ENCODE measurements around the gene GRAMD1B. TPM values are rescaled to one million over a fixed set of nuclear protein-coding genes. Genes with fewer than 3 reads are reported as not detected.

Gene GRAMD1B
- total RNA-seq, 1 experiment from 2014 or later, result 1.2 TPM

GRCh38 chr11:123672568-123672967 is 242.5 kb downstream of the GRAMD1B start:
- no peak overlapping the region for H3K27ac Mint-ChIP-seq (ENCODE audit: unreplicated experiment)
- intact Hi-C loops (cut with micrococcal nuclease; ENCODE audit: unreplicated experiment), result no loop called here
- H3K4me3 Mint-ChIP-seq (ENCODE audit: unreplicated experiment), result no peak overlapping the region

GRCh38 chr11:123674297-123674696 is 244.2 kb downstream of the GRAMD1B start:
- TF ChIP-seq CTCF (IDR thresholded peaks at IDR 0.05; ENCODE audit: insufficient read depth in 1 of 2, low read depth in 1 of 2, low read length in 1 of 2, severe bottlenecking in 1 of 2, unreplicated experiment in 1 of 2), result no peak
- POLR2A ChIA-PET, result no interaction called here

More at GRCh38 chr11:123672568-123672967, 242.5 kb downstream of the GRAMD1B start:
- Mint-ChIP-seq H3K4me1 (ENCODE audit: low read depth, unreplicated experiment) (no peaks in the 10 kb centered on the region), H3K27me3 (ENCODE audit: insufficient read depth, unreplicated experiment) (peaks cover 9% of the 10 kb centered on the region), H3K36me3 (ENCODE audit: insufficient read depth, unreplicated experiment) (no peaks in the 10 kb centered on the region), H3K9me3 (ENCODE audit: unreplicated experiment) (no peaks in the 10 kb centered on the region)
- H3K4me1 ChIP-seq, result no peaks in the 10 kb centered on the region
- no peak for TF ChIP-seq CTCF (IDR thresholded peaks at IDR 0.05; ENCODE audit: insufficient read depth in 1 of 2, low read depth in 1 of 2, low read length in 1 of 2, severe bottlenecking in 1 of 2, unreplicated experiment in 1 of 2)
- DNase-seq, result no peak
- POLR2A ChIA-PET, result no interaction called here
- CTCF ChIA-PET, result no interaction called here
- BruUV-seq (replicated peaks), result no TSS peak
- H3K36me3 ChIP-seq (ENCODE audit: control insufficient read depth, insufficient read depth, low read length), result no peaks in the 10 kb centered on the region
- no peak overlapping the region for H3K4me3 ChIP-seq (ENCODE audit: low read depth, low read length)
- no peaks in the 10 kb centered on the region; the same call in 1 of the 2 replicates for H3K9me3 ChIP-seq
- peaks cover 2% of the 10 kb centered on the region; the same call in 1 of the 2 replicates for H3K27me3 ChIP-seq (replicated peaks; ENCODE audit: control insufficient read depth, insufficient read depth, low read length)

More at GRCh38 chr11:123674297-123674696, 244.2 kb downstream of the GRAMD1B start:
- intact Hi-C loops (cut with micrococcal nuclease; ENCODE audit: unreplicated experiment), result loop anchor here (1.0 kb wide), 1 partner anchor 20 kb away; the partner anchor contains the start of gene SCN3B
- Histone ChIP-seq H3K4me1 (no peaks in the 10 kb centered on the region), H3K27me3 (replicated peaks; ENCODE audit: control insufficient read depth, insufficient read depth, low read length) (peaks cover 2% of the 10 kb centered on the region; the same call in 1 of the 2 replicates), H3K4me3 (ENCODE audit: low read depth, low read length) (no peak overlapping the region), H3K9me3 (no peaks in the 10 kb centered on the region), H3K36me3 (ENCODE audit: control insufficient read depth, insufficient read depth, low read length) (no peaks in the 10 kb centered on the region)
- BruUV-seq (replicated peaks), result no TSS peak
- Mint-ChIP-seq H3K4me3 (ENCODE audit: unreplicated experiment) (no peak overlapping the region), H3K36me3 (ENCODE audit: insufficient read depth, unreplicated experiment) (no peaks in the 10 kb centered on the region), H3K9me3 (ENCODE audit: unreplicated experiment) (no peaks in the 10 kb centered on the region), H3K27me3 (ENCODE audit: insufficient read depth, unreplicated experiment) (peaks cover 13% of the 10 kb centered on the region), H3K4me1 (ENCODE audit: low read depth, unreplicated experiment) (no peaks in the 10 kb centered on the region), H3K27ac (ENCODE audit: unreplicated experiment) (no peak overlapping the region)
- no peak for DNase-seq
- CTCF ChIA-PET, result no interaction called here

Small RNAs within 50 kb of the gene (microRNA-seq; reads per million reads assigned to microRNA genes)
- gene MIR4493, result not detected

Other genes starting within 250 kb of the GRAMD1B start
- gene CLMP, start 235.0 kb upstream of the GRAMD1B start, total RNA-seq (2022), result 44.0 and 58.9 TPM in 2 replicates
- gene SCN3B, start 224.4 kb downstream of the GRAMD1B start, total RNA-seq (2022), result 0.77 and 0.82 TPM in 2 replicates

Data from Caco-2 (cell line).